Stimulated activated CD8-positive, alpha-beta memory T cell treated with anti-CD3 and anti-CD28 coated beads, Interleukin-12 subunit alpha, Interleukin-12 subunit beta, amount 100 ng/mL, for 24 hours (primary cell): ENCODE results near the gene VDAC2.
"Not testable (repeated sequence)": the region's sequence is repeated elsewhere in the genome, so short reads cannot be mapped to it uniquely, and the experiment has no call there.

Experiments used
- DNase-seq: peaks from one replicate; pipeline ENCODE4 v3.0.0-alpha.2; 2020; ENCODE audit errors: extremely low read depth

Gene VDAC2, protein sequence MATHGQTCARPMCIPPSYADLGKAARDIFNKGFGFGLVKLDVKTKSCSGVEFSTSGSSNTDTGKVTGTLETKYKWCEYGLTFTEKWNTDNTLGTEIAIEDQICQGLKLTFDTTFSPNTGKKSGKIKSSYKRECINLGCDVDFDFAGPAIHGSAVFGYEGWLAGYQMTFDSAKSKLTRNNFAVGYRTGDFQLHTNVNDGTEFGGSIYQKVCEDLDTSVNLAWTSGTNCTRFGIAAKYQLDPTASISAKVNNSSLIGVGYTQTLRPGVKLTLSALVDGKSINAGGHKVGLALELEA

DNA sequence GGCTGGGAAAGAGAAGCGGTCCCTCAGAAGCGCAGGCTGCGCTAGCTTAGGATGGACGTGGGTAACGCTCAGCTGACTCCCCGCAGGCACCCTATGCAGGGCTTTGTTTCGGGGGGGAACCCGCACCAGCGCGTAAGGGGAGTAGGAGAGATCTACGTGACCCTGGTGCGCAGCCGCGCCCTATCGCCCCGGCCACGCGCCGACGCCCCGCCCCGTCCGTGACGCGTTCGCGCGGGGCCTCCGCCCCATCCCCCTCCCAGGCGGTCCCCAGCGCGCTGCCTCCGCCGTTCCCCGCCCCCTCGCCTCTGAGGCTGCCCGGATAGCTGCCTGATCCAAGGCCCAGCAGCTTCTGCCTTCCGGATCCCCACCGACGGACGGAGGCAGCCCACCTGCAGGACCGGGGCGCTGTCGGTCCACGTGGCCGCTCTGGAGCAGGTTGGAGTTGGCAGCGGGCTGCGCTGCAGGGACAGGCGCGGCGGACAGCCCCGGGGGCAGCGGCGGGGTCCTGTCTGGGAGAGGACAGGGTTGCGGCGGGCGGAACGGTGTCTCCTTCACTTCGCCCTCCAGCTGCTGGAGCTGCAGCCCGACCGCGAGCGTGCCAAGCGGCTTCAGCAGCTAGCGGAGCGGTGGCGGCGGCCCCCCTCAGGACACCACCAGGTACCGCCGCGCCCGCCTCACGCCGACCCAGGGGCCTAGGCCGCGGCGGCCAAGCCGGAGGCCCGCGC, at the start of gene VDAC2:
Gene VDAC2, plus strand, starts transcription at position 515 of the 725 bp plus-strand sequence. CDS start 363 bp downstream, outside the sequence.
- DNase-seq = peak; percentile 90

DNA sequence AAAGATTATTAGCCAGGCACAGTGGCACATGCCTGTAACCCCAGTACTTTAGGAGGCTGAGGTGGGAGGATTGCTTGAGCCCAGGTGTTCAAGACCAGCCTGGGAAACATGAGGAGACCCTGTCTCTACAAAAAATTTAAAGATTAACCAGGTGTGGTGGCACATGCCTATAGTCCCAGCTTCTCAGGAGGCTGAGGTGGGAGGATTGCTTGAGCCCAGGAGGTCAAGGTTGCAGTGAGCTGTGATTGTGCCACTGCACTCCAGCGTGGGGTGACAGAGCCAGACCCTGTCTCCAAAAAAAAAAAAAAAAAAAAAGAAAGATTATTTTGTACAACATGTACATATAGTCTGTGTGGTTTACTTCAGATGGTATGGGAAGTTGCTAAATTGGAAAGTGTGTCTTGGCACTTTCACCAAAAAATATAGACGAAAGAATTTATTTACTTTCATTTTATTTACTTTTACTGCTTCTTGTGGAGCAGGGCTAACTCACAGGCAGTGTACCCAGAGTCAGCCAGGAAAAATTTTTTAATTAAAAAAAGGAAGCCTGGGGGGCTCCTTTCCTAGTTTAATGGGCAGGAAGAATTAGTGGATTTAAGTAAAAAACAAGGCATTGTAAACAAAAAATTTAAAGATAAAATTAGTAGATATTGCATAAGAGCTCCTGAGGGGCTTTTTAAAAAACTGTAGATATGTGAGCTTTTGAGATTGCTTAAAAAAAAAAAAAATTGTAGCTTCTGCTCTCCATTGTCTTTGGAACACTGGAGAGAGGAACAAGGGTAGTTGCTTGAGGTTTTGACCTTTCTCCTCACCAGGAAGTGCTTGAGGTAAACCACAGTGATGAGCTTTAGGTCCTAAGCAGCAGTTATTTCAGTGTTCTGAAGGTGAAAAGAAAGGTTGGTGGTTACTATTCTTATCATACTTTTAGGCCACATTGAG, 44.6 kb upstream of the VDAC2 start:
- DNase-seq = no peak

DNA sequence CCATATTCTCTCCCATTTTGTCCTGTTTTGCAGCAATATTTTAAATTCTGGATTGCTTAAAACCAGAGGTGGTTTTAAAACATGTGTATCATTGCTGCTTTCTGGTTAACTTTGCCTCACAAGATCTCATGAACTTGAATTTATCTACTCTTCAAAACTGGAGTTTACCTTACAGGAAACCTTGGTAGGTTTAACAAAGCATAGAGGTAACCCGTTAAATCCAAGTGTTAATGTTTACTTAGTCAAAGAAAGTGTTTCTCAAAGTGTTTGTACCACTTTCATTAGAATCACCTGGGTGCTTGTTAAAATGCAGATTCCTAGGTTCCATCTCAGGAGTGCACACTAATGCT, 44.0 kb upstream of the VDAC2 start:
- no peak for DNase-seq

DNA sequence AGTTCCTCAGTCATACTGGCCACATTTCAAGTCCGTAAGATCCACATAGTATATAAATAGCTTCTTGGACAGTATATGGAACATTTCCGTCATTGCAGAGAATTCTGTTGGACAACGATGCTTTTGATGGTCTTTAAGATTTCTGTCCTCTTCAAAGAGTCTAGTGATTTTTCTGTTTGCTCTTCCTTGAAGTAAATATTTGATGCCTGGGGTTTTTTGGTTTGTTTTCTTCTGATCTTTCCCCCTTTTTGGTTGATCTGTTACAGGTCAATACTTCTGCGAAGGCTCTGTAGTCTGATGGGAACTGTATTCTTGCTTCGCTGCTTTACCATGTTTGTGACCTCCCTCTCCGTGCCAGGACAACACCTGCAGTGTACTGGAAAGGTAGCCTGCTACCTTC, 42.3 kb upstream of the VDAC2 start:
- DNase-seq = no peak

DNA sequence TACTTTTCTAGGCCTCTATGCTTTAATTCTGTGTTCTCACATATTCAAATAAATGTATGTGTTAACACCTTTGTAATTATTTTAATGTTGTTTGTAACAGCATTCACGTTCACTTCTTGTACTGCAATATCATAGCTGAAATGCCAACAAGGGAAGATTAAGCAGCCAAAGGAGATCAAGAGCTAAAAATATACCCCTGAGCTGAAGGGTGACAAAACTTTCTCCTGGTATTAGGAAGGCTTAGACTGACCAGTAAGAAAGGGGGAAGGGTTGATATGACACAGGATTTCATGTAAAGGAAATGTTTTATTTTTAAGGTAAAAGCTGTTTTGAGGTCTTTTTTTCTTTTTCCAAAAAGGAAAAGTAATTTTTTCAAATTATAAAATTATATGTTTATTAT, 40.4 kb upstream of the VDAC2 start:
- DNase-seq = no peak

DNA sequence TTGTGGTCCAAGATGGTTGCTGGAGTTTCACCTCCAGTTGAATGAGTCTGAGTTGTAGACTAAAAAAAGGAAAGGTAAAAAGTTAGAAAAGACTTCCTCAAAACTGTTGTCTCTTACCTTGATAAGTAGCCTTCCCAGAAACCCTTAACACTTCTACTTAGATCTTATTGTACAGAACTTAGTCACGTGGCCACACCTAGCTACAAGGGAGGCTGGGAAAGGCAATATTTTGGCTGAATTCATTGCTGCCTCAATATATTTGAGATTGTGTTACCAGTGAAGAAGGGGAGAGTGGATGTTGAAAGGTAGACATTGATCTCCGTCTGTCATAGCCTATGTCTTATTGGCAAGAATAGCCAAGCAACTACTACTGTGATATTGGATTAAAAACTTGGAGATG, 35.5 kb upstream of the VDAC2 start:
- no peak for DNase-seq

DNA sequence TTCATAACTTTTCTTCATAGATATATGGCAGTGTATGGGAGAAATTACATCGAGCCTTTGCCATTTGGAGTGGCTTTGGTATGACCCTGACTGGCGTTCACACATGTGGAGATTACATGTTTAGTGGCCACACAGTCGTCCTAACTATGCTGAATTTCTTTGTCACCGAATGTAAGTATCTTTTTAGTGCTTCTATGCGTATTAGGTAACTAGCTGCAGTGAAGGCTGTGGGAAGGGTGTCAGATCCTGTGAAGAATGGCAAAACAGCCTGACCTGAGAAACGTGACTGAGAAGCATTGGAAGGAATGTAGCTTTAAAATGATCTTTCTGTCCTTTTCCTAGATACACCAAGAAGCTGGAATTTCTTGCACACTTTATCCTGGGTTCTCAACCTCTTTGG, 34.5 kb upstream of the VDAC2 start:
- DNase-seq = no peak

DNA sequence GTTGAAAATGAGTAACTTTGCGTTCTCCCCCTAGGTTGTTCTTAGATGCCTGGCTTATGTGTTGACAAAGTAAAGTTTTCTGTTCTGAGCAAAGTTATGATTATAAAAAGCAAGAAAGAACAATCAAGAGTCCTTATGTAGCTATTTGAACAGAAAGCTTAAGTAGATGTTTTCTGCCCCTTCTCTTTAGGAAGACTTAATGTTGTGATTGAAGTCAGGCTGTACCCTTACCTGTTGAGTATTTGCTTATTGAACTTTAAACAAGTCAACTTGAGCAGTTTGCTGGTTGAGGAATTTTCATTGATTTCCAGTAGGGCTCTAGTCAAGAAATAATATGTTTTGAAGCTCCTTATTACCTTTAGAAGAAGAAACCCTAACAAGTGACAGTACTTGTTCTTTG, 33.9 kb upstream of the VDAC2 start:
- DNase-seq = no peak

DNA sequence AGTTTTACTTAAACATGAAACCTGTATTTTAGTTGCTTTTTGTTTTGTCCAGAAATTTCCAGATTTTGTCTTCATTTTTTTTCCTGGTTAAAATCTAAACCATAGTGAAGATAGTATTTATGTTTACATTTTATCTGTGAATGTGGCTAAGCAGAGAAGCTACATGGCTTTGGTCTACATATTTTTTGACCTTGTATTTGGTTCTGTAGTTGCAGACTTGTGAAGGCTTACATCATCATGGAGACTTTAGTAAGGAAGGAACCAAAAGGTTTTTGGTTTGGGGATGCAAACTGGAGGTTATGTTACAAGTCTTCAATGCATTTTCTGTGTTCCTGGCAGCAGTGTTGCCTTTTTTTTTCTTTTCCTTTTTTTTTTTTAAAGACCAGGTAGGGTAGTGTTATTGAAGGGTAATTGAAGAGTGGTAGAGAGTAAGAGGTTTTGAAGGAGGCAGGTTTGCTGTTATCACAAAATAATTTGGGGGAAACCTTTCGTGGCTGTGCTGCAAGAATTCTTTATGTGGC, 30.9 kb upstream of the VDAC2 start:
- DNase-seq = no peak

DNA sequence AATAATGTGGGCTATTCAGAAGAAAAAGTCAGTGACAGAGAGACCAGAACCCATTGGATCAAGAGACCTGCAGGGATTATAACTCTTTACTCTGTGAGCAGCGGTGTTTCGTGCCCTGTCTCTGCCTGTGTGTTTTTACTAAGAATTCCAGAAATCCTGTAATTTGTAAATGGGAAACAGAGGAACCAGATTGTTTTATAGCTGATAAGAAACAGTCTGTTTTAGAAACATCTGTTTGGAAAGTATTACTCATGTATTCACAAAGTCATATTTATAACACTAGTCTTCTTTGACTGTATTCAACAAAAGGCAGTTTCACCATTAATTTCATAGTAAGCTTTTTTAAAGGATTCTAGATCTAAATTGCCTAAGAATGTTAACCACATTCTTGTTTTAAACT, 30.0 kb upstream of the VDAC2 start:
- no peak for DNase-seq

DNA sequence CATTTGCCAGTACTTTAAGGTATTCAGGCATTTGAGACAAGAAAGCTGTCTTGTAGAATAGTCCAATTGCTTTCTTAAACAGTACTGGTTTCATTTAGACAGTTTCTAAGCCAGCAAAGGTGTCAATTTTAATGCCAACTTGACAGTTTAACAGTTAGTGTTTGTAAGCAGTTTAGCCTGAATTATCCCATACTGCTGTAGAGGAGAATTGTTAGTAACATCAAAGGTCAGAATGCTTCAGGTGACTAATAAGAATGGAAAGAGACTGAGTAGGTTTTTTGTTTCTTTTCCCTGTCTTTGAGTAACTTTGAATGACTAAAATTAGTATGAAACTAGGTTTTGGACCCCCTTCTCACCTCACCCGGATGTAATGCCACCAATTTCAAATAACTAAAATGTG, 29.5 kb upstream of the VDAC2 start:
- DNase-seq = no peak

DNA sequence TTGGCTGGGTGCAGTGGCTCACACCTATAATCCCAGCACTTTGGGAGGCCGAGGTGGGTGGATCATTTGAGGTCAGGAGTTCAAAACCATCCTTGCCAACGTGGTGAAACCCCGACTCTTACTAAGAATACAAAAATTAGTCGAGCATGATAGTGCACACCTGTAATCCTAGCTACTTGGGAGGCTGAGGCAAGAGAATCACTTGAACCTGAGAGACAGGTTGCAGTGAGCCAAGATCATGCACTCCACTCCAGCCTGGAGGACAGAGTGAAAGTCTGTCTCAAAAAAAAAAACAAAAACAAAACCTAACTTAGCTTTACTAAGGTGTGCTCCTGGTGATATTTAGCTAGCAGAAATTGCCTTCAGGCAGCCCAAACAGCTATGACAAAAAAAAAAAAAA, 24.3 kb upstream of the VDAC2 start:
- no peak for DNase-seq

DNA sequence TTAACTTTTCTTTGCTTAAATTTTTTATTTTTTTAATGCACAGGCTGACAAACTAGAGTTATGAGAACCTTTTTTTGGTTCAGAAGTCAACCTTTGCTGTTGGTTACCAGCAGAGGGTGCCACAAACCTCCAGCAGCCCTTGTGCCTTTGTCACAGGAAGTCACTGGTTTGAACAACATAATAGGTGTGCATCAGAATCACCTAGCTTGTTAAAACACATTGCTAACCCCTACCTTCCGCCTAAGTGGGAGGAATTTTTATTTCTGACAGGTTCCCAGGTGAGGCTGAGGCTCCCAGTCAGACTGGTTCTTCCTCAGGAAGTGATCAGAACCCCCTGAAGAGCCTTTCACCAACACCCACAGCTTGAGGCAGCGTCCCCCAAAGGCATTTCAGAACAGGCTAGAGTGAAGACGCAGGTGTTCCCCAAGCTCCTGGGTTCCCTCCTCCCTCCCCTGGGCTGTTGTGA, 22.6 kb upstream of the VDAC2 start:
- DNase-seq = peak; percentile 33

DNA sequence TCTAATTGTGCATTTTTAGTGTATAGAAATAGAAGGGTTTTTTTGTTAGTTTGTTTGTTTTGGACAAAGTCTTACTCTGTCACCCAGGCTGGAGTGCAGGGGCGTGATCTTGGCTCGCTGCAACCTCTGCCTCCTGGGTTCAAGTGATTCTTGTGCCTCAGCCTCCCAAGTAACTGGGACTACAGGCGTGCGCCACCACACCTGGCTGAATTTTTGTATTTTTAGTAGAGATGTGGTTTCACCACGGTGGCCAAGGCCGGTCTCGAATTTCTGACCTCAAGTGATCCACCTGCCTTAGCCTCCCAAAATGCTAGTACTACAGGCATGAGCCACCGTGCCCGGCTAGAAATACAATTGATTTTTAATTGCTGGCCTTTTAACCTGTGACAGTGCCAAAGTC, 22.1 kb upstream of the VDAC2 start:
- DNase-seq = not testable (repeated sequence)

DNA sequence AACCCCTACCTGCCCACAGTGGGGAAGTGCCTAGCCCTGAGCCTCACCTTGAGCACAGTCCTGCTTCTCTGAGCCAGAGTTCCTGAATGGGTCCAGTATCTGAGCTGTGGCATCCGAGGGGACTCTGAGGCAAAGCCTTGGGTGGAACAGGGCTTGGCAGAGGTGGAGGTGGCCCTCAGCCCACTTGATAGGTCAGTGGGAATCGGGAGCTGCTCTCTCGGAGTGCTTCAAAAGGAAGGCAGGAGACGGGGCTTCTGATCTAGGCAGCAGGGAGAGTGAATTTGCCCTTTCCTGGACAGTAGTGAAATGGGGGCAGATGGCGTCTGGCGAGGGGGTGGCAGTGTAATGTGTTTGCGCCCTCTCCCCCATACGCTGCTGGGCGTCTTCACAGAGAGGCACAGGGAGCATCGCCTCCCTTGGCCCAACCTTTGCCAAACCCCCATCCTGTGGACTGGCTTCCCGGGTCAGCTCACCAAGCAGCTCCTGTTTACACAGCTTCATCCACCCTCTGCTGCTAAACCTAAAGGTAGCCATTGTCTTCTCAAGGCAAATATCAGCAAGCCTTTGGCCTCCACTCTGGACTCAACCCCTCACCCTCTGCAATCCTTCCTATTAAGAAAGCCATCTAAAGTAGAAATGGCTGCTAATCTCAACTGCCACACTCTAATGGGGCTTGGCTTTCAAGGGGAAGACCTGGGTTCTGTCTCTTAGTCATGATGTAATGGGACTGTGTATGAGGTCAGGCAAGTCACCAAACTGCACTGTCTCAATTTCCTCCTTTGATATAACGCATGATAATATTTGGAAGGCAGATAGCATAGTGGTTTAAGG, 21.1 kb upstream of the VDAC2 start:
- no peak for DNase-seq

DNA sequence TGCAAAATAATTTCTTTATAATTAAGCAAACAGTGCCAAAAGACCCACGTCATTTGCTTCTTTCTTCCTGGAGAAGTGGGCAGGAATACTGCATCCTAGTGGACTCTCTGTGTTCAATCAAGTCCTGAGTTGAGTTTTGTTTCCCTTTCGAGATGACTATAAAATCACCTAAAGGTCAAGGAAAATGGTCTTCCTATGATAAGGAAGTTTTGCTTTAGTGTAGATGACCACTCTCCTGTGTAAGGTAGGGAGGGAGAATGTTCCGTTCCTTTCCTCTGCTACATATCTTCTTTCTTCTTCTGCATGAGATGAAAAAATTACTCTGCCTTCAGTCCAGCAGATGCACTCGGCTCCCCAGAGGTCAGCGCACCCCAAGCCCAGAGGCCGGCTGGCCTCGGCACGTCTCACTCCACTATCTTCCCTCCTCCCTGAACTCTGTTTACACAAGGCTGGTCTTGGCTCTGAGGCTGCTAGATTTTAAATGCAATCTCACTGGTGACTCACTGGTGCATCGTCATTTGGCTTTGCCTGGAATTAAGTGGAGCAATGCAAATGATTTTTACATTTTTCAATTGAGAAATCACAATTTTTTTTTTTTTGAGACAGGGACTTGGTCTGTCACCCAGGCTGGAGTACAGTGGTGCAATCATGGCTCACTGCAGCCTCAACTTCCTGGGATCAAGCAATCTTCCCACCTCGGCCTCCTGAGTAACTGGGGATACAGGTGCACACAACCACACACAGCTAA, 18.6 kb upstream of the VDAC2 start:
- DNase-seq = no peak

DNA sequence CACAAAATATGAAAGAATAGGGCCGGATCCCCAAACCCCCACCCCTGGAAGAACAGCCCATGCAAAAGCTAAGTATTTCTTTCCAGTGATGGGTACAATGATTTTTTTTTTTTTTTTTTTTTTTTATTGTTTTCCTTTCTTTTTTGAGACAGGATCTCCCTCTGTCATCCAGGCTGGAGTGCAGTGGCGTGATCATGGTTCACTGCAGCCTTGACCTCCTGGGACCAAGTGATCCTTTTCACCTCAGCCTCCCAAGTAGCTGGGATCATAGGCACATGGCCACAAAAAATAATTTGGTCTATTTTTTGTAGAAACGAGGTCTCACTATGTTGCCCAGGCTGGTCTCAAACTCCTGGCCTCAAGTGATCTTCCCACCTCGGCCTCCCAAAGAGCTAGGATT, 16.0 kb upstream of the VDAC2 start:
- not testable (repeated sequence) for DNase-seq

DNA sequence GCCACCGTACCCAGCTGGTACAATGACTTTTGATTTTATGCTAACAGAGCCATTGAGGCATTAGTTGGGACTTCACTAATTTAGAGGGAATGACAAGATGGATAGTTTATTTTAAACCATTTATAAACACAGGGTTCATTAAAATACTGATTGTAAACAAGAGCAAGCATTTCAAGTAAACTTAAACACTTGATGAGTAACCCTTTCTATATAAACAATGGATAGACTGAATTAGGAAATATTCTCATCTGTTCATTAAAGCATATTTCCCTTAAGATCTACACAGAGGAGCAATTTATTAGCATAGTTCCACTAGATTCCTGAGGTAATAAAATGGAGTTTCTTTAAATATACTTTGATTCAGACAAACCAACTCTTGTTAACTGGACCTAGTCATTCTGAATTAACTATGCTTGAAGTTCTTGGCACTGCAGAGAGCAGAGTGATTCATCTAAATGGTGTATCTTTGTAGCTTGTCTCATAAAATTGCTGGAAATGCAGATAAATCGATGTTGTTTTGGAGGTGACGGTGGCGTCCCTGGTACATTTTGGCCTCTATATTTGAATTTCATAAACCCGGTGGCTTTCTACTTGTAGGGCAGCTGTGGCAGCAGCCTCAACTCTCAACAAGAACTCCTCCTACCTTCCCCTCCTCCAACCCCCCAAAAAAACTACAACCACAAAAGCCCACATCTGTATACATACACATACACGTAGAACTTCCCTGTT, 15.4 kb upstream of the VDAC2 start:
- no peak for DNase-seq

DNA sequence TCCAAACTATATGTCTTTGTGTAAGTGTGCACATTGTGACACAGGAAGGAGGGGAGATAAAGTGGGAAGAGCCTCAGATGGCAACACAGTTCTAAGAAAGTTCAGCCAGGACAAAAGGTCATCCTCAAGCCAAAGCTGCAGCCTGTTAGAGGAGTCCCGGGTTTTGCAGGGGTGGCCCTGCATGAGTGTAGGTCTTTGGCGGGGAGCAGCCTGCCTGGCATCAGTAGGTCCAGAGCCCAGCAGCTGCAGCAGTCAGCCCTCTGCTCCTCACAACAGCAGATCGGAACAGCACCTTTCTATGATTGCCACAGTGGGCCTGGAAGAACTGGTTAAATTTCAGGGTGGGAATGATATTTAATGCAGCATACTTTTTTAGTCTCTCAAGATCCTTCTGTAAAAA, 13.5 kb upstream of the VDAC2 start:
- DNase-seq = no peak

DNA sequence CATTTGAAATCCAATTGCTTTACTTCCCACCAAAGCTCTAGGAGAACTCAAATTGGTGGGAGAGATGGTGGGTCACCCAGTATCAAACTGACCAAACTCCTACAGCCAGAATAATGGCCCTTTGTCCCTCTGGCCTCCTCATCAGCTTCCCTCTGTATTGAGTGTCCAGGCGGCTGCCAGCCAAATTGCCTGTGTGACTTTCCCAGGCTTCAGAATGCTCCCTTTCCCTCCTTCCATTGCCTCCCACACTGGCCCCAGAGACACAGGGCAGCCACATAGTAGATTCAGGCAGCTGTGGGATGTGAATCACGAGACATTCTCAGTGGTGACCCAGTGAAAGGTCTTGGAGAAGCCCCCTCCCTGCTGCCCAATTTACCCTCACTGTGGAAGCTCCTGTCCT, 12.7 kb upstream of the VDAC2 start:
- DNase-seq = no peak
